Stimulated activated CD4-positive, alpha-beta T cell treated with anti-CD3 and anti-CD28 coated beads, Interleukin-1b, Interleukin-23, amount 100 ng/mL, for 24 hours (primary cell): Measurements from ENCODE around the gene DPYD.
"Not testable (repeated sequence)": the region's sequence is repeated elsewhere in the genome, so short reads cannot be mapped to it uniquely, and the experiment has no call there.

Experiments
- DNase-seq, 4 experiments: peaks; one replicate each; pipeline ENCODE4 v3.0.0-alpha.2; 2020; ENCODE audit warnings: low read depth in 4 of 4, low spot score in 1 of 4

DPYD gene

GRCh38 chr1:97379387-97380075, 541.3 kb downstream of the DPYD start:
- DNase-seq = no peak

- DNase-seq = no peak
Measured at GRCh38 chr1:97378596-97378995, 542.2 kb downstream of the DPYD start.

- DNase-seq = no peak
Measured at GRCh38 chr1:97377432-97378034, 543.3 kb downstream of the DPYD start.

- no peak for DNase-seq
Measured at GRCh38 chr1:97373000-97373399, 547.8 kb downstream of the DPYD start.

- DNase-seq = no peak
Measured at GRCh38 chr1:97372531-97372930, 548.3 kb downstream of the DPYD start.

GRCh38 chr1:97368296-97368695, 552.5 kb downstream of the DPYD start:
- DNase-seq = no peak

- DNase-seq = no peak
Measured at GRCh38 chr1:97366984-97367383, 553.9 kb downstream of the DPYD start.

- no peak for DNase-seq
Measured at GRCh38 chr1:97365026-97365425, 555.8 kb downstream of the DPYD start.

GRCh38 chr1:97364086-97364485, 556.7 kb downstream of the DPYD start:
- DNase-seq = no peak

GRCh38 chr1:97356309-97356708, 564.5 kb downstream of the DPYD start:
- DNase-seq = no peak

GRCh38 chr1:97352936-97353382, 567.9 kb downstream of the DPYD start:
- DNase-seq = no peak

GRCh38 chr1:97351846-97352245, 569.0 kb downstream of the DPYD start:
- DNase-seq = no peak

GRCh38 chr1:97350662-97351061, 570.2 kb downstream of the DPYD start:
- no peak for DNase-seq

- DNase-seq = no peak
Measured at GRCh38 chr1:97350241-97350640, 570.6 kb downstream of the DPYD start.

GRCh38 chr1:97349794-97350193, 571.0 kb downstream of the DPYD start:
- not testable (repeated sequence) for DNase-seq

- DNase-seq = no peak
Measured at GRCh38 chr1:97348599-97349265, 572.1 kb downstream of the DPYD start.

GRCh38 chr1:97340951-97341350, 579.9 kb downstream of the DPYD start:
- no peak for DNase-seq

- no peak for DNase-seq
Measured at GRCh38 chr1:97338347-97338746, 582.5 kb downstream of the DPYD start.

- DNase-seq = no peak
Measured at GRCh38 chr1:97337250-97338030, 583.4 kb downstream of the DPYD start.

GRCh38 chr1:97334454-97334853, 586.4 kb downstream of the DPYD start:
- DNase-seq = no peak

GRCh38 chr1:97332716-97333115, 588.1 kb downstream of the DPYD start:
- DNase-seq = no peak

GRCh38 chr1:97331165-97331564, 589.7 kb downstream of the DPYD start:
- no peak for DNase-seq
